ENCODE results near the gene PPP1R3C.

The PPP1R3C gene

DNA sequence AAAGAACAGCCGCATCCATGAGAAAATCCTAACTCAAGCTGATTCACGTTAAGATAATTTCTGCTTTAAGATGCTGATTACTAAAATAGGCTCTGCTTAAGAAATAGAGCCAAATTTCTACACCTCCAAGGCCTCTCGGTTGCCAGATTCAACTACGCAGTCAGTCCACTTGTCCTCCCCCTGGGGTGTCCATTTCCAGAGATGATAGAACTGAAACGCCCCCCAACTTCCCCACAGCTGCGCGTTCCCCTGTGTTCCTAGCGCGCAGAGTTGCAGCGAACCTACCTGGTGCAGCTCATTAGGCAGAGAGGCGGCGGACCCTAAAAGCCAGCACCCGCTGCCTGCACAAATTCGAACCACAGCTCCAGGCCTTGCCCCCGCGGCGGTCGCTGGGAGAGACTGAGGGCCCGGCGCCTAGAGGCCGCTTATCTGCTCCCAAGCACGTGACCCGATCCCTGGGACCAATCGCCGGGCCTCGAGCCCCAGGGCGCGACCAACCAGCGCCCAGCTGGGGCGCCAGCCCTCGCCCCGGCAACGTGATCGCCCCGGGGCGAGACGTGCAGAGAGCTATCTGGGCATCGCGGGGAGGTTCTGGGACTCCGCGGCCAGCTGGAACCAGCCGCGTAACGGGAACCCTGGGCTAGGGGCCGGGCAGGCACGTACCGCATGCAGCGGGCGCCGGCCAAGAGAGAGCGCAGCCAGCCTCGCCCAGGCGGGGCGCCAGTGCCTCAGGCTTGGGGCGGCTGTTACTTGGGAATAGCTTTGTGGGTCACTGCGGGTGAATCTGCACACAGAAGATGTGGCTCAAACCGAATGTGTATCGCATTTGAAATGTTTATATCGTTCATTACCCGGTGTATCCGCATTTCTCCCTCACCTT lies at the start of gene PPP1R3C:
TSS of gene PPP1R3C (minus strand) at position 401 of the 880 bp plus-strand sequence. CDS start at position 299, 102 bp downstream.
- peak; percentile 70 for DNase-seq

DNA sequence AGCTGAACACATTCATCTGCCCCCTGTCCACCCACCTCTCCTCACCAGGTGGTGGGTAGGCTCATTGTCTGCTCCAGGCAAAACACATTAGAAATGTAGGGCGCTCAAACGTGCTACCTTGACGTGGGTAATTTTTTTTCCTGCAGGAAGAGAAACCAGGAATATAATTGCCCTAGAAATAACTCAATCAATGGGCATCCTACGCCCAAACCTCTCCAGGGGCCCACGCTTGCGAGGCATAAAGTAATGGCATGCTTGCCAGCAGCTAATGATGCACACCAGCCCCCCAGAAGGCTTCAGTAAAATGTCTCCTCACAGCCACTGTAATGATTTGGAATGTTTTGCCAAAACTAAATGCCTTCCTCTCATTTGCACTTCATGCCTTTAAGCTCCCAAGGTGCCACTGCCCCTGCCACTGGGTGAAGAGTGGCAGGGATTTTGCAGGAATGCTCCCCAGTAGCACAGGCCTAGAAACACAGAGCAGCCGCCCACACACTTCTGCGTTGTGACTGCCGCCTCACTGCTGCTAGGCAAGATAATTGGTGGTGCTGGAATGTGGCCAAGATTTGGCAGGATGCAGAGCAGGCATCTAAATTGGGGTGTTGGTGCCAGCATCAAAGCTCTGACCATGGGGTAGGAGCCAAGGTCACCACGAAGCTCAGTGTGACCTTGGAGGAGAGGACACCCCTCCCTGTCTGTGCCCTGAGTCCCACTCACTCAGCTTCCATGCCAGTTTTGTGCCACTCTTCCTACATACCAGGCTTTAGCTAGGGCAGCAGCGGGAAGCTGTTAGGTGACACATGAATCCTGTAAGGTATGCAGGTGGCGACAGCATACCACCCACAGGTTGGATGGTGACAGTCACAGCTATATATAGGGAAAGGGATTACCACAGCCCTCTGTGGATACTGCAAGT lies 48.7 kb upstream of the PPP1R3C start:
- no peak for DNase-seq

DNA sequence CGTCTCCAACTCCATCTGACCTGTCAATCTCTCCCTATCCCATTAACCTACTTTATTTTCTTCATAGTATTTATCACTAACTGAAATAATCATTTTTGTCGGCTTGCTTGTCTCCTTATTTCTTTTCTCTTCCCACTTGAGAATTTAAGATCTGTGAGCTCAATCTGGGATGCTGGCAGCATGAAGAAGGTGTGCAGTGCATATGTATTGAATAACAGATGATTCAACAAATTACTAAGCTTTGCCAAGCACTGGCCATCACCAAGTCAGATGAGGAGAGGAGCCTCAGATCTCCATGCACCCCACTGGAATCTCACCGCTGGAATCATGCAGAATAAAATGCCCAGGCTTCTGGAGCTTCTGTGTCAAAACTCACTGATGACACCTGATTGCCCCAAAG lies 47.6 kb upstream of the PPP1R3C start:
- DNase-seq: no peak

DNA sequence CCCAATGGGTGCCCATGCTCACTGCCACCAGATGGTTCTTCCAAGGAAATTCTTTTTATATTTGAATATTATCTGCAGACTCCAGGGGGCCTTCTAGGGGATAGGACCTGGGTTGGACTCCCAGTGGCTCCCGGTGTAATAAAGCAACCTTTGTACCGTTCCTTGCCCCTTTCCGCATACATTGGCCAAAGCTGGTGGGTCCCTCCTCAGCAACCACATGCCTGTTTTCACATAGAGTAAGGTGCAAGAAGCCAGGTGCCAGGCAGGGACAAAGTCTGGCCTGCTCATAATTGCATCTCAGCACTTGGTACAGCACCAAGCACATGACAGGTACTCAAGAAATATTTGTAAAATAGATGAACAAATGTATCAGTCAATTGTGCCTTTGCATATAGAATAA lies 46.4 kb upstream of the PPP1R3C start:
- DNase-seq: no peak

DNA sequence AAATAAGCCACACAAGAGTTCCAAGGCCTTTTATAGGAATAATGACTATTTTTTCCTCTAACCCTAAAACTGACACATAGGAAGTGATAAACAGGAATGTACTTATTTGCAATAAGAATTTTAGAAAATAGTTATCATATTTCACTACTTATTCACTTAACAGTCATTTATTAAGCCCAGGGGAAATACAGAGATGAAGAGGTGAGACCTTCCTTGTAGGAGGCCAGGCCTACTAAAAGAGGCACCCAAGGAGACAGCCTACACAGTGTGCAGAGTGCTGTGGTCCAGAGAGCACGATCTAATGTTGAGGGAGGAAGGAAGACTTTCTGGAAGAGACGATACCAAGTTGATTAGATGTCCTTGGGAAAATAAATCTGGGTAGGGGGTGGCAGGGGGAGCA lies 45.0 kb upstream of the PPP1R3C start:
- no peak for DNase-seq

DNA sequence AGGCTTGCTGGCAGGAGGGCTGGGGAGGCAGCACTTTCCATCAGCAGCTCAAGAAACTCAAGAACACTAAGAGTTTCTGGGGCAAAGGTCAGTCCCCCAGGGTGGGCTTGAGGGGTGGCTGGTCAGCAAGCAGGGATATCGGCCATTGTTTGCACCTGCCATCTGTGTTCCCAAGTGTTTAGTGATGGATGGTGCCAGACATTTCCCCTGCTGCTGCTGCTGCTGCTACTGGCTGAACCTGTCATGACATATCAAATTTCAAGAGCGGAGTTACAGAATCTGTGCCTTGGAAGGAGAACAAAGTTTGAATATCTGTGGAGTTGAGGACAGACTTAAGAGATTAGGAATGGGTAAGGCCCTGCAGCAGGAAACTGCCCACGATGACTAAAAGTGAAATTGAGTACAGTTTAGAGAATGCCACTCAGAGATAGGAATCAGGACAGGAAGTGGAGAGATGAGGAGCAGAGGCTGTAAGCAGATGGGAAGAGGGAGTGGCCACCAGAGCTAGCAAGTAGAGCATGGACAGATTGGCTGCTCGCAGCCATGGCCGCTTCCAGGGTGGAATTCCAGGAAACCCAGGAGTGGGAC lies 39.2 kb upstream of the PPP1R3C start:
- DNase-seq: no peak

DNA sequence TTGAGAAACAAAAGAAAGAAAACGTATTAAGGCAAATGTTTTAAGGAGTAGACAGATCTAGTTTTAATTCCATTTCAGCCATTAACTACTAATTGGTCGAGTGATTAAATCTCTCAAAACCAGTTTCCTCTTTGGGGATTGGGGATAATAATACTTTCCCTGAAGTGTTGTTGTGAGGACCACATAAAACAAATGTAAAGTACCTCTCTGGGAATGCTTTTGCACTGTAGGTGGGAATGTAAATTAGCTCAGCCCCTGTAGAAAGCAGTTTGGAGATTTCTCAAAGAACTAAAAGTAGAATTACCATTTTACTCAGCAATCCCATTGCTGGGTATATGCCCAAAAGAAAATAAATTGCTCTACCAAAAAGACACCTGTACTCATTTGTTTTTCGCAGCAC lies 36.0 kb upstream of the PPP1R3C start:
- no peak for DNase-seq

DNA sequence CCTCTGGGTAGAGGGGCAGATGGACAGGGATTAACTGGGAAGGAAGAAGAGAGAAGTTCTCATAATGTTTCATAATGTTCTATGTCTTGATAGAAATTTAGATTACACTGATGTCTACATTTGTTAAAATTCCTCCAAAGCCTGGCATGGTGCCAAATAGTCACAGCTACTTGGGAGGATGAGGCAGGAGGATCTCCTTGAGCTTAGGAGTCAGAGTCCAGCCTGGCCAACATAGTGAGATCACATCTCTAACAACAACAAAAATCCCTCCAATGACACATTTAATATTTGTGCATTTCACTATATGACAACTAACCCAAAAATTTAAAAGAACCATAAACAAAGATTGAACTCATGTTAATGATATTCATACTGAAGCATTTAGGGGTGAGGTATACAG lies 33.0 kb upstream of the PPP1R3C start:
- no peak for DNase-seq

DNA sequence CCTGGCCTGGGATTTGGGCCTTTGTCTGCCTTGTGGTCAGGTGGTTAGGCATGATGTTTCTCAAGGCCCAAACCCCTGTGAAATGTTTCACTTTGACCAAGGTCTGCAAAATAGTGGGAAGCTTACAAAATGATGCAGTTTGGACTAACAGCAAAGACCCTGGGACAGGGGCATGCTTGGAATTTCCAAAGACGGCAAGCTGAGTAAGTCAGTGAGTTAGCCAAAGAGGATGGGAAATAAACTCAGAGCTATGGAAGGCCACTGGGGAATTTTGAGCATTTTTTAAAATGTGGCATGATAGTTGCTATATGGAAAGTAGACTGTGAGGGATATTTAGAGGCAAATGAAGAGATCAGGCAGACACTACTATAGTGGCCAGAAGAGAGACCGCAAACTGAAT lies 31.6 kb upstream of the PPP1R3C start:
- DNase-seq: no peak

DNA sequence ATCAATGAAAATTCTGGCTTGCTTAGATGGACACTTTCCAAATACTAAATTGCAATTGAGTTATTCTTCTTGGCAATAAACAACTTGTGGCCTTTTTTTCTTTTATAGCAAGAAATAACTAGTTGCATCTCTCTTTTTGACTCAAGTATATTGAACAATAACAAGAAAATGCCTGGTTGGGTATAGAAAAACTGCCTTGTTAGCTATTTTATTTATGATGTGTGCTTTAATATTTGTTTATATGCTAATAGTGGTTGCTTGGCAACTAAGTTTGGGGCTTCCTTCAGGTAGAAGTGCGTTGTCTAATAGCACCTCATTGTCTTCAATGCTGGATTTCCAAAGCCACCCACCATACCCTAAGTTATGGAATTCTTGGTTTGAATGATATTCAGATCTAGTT lies 30.1 kb upstream of the PPP1R3C start:
- no peak for DNase-seq

DNA sequence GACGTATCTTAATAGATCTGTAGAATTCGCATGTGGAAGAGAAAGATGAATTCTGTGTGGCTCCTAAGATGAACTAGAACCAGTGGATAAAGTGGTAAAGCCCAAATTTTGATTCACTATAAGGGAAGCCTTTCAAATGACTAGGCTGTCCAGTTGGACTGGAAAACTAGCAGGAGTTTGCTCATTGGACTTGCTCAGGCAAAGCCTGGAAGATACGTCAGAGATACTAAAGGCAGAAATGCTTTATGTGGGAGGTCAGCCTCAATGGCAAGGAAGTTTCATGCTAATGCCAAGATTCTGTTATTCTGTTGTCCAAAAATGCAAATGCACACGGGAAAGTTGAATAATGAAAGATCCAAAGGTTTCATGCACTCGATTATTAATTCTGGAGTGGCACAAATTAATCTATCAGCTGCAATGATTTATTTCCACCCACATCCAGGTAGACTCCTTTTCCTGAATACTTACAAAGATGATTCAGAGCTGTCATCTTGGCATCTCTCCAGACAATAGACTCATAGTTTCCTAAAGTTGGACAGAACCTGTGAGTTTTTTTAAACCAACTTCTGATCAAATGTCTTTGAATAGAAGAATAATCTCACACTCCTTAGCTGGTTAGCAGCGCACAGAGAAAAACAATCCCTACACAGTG lies 20.5 kb upstream of the PPP1R3C start:
- DNase-seq: no peak

DNA sequence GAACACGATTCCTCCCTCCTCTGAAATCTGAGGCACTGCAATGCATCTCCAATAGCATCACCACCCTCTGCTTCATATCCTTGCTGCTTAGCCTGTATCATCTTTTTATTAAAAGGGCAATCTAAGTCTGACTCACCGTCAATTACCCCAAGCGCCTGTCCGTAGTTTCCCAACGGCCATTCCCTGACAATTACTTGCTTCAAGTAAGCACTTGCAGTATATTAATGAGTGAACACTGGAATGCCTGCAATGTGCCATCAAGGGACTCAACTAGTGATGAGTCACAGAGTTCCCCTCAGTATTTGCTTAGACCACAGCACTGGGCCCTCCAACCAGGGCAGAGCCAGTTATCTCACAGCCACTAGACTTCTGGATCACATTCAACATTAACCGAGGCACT lies 19.5 kb upstream of the PPP1R3C start:
- no peak for DNase-seq

DNA sequence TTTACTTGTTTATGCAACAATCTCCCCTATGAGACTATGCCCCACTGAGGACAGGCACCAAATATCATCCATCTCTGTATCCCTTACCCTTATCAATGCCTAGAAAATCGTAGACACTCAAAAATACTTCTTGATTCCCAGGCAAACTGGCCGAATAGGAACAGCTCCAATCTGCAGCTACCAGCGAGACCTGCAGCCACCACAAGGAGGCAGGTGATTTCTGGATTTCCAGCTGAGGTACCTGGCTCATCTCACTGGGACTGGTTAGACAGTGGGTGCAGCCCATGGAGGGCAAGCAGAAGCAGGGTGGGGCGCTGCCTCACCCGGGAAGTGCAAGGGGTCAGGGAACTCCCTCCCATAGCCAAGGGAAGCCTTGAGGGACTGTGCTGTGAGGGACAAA lies 10.8 kb upstream of the PPP1R3C start:
- DNase-seq: no peak

DNA sequence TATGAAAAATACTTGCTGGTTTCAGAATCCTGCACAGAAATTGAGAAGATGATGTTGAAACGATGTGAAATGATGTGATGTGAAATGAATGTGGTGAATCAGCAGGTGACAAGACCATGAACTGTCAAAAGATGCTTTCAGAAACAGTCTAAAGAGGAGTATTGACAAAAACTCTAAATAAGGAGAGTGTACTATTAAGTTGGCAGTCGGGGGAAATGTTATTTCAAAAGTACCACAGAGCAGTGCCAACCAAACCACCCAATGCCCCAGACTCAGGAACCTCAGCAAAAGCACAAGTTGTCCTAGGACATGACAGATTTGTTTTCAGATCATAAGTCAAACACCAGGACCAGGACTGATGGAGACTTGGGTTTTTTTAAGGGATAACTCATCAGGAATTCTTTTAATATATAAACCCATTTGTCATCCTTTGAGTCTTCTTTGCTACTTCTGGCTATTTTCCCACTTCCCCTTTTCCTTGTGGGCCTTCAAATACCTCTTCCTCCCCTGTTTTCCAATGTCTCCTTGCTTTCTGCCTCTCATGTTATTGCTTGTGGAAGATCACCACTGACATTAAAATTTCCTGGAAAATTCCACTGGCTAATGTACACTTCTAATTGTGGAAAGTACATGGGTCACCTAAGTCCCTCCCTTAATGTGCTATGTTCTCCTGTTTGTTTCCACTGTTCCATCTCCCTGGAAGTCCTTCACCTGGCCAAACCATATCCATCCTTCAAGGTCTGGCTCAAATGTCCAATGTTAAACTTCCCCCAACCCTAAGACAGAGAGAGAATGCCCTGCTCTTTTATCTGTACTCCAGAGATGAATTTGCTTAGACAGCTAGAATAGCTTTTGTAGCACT lies 10.2 kb upstream of the PPP1R3C start:
- no peak for DNase-seq

DNA sequence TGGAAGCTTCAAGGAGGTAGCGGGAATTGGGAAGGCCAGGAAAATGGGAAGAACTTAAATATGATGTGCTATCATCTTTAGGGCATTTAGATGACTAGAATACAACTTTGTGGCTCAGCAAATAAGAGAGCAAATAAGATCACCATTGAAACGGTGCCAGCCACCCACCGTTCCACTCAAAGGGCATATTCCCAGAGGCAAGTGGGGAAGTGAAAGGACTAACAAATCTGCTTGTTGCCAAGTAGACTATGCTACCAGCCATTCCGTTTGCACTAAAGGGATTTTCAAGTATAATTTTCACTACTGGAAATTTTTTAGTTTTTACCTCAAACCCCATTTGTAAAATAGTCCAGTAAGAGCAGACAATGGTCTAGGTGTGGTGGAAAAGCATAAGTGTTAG lies 4.0 kb upstream of the PPP1R3C start:
- no peak for DNase-seq

DNA sequence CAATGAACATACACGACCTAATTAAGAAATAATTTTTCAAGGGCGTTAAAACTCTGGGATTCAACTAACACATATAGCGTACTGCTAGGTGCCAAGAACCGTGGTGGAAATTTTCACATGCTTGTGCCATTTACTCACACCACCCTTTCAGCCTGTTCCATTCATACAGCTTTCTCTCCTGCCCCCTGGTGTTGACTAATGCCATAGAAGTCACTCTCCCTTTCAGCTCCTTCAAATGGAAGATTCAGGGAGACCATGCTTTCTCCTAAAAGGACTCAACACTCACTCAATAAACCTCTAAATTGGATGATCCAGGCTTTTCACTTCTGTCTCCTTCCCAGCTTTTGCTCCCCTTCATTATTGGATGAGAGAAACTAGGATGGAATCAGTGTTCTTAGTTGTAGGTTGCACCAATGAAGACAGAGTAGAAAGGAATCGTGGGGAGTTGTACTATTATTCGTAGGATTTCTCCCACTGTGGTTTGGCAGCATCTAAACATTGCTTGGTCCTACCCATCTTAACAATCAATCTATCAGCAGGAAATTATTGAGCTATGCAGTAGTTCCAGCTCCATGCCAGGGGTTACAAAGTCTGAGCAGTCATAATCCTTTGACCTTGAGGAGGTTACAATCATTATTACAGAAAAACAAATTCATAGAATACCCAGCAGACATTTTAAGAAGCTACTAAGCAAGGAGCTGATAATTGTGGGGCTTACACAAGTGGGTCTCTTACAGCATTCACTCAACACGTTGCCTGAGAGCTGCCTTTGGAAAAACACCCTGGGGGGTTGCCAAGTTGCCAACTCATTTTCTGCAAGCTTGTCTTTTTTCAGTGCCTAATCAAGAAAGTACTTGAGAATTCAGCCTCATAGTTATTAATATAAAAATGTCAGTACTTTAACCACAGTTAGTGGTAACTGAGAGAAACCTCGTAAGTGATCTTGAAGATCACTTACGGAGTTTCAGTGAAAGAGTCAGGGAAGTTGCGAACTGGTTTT lies 2.8 kb upstream of the PPP1R3C start:
- DNase-seq: no peak

DNA sequence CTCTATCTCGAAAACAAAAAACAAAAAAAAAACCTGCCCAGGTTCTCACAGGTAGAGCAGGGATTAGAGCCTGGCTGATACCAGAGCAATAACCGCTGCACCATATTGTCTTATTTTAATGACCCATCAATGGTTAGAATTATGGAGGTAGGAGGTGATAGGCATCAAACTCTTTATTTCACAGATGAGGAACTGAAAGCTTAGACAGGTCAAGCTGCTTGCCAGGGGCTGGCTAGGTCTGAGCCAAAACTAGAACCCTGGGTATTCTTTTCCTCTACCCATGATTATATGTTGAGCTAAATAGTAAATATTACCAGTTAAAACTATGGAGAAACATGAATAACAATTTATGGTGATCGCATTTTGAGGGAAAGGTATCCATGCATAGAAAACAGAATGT lies 2.0 kb upstream of the PPP1R3C start:
- no peak for DNase-seq

DNA sequence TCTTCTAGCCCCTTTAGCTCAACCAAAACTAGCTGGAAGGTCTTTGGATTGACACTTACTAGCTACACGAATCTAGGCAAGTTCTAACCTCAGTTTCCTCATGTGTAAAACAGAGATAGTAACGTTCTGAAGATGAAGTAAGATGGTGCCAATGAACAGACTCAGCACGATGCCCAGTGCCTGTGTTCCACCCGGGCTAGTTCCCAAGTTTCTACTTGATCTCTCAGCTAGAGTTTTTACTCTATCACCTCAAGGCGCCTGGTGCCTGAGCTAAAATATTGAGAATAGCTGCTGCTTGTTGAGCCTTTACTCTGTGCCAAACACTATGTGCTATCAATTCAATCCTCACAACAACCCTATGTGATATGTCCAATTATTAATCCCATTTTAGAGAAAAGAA lies 1.4 kb upstream of the PPP1R3C start:
- no peak for DNase-seq

DNA sequence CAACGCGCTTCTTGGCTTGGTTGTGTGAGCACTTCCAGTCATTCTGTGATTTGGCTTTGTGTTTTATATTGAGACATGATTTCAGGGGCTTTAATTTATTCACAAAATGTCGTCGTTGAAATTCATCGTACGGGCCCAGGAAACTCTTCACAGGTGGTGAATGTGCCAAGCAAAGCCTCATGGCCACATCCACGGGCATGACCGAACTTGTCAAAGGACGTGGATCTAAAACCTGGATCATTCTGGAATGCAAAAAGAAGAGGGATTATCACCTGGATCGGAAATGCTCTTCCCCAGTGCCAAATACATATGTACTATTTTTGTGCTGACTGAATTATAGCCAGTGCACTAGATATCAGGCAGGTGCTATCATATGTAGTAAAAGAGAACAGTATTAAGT lies 2.2 kb downstream of the PPP1R3C start:
- no peak for DNase-seq

DNA sequence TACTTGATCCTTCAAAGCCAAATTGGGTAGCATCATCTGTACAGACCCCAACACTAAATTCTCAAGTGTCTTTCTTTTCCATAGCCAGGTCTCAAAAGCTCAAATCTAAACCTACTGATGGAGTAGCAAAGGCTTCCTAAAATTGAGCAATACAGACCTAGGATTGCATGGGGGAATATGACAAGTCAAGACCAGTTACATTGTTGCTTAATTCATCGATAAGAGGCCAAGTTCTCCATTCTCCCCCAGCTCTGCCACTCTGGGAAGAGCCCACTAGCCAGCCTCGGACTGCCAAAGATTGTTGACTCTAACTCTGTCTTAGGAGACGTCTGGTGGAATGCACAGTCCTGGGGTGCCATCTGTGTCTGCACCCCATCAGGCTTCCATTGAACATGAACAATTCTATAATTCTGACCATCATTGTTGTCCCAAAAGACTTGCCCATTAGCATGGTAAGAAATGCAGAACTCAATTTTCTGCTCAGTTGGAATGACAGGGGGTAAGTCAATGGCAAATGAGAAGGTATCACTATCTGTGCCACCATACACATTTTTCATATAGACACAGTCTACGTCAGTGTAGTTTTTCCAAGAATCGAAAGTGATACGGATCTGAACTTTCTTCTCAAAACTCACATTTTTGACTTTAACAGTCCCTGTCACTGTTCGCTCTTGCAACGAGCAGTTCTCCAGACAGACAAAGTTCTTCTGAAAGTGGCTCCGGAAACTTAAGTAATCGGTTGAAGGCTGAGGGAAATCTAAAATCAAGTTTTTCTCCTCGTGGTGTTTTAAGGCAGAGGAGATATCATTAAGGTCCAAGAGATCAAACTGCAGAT lies 2.9 kb downstream of the PPP1R3C start:
- no peak for DNase-seq
